GM12864 (cell line): ENCODE measurements around the gene YKT6.

ENCODE experiments used
- DNase-seq: peaks from one replicate; pipeline ENCODE4 v3.0.0-alpha.2; 2011; ENCODE audit warnings: low read depth
- H3K4me3 ChIP-seq: 2 replicates; pipeline ENCODE4 v1.5.1; 2011; ENCODE audit warnings: mild to moderate bottlenecking, low read depth, low read length, control low read depth
- CTCF ChIP-seq: IDR thresholded peaks from 2 replicates; pipeline ENCODE4 v1.5.1; 2011; ENCODE audit warnings: low read depth, mild to moderate bottlenecking, moderate library complexity, low read length, control low read depth, inconsistent platforms; ENCODE audit errors: missing control alignments

Gene YKT6

DNA sequence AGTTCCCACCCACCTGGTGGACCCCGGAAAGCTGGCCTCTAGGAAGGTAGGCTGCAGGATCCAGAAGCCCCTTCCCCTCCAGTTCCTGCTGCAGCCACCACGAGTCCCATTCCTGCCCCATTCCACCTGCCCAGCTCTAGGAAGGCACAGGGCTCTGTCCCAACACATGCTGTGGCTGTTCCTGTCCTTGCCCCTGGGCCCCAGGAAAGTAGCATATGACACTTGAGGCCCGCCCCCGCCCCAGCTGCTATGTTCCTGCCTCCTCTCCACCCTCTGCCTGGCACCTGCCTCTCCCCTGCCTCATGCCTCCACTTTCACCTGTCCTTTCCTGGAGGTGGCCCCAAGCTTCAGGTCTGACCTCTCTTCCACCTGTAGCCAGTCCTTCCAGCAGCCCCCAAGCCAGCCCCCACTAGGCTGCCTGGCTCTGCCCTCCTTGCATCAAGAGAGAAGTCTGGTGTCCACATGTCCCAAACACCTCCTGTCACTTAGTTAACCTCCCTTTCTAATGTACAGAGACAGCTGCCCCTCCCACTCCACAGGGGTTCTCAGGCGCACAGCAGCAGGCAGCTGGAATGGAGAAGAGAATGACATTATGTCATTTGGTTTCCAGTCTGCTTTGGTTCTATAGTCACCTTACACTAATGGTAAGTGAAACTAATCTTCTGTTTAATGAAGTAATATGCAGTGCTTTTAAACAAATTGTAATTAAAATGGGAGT lies 22.7 kb downstream of the YKT6 start:
- no peak overlapping the region for H3K4me3 ChIP-seq
- no peak for DNase-seq
- no peak for TF ChIP-seq CTCF

GRCh38 chr7:44224080-44224973 lies 23.5 kb downstream of the YKT6 start:
- TF ChIP-seq CTCF: no peak
- no peak for DNase-seq

DNA sequence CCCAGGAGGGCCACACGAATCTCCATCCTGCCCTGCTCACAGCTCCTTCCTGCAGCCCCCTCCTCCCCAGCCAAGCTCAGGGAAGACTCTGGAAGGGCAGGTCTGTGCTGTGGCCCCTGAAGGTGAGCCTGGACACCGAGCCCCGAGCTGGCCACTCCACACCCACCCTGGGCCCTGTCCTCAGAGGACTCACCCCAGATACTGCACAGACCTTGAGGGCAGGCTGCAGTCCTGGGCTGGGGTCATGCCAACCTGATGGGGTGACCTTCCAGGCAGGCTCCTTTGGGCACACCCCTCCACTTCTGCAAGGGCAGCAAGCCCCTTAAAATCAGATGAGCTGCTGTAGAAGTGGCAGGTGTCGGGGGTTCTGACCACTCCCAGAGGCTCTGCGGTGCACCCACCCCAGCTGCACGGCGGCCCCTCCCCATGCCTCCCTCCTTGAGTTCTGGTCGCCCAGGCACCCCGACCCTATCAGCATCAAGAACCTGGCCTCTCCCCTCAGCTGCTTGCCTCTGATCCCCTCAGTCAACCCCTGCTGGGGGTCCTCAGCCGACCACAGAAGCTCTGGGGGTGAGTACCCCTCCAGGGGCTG lies 24.3 kb downstream of the YKT6 start:
- no peak overlapping the region for H3K4me3 ChIP-seq
- TF ChIP-seq CTCF: no peak
- no peak for DNase-seq

More at GRCh38 chr7:44224080-44224973, 23.5 kb downstream of the YKT6 start:
- no peak overlapping the region for H3K4me3 ChIP-seq

DNA sequence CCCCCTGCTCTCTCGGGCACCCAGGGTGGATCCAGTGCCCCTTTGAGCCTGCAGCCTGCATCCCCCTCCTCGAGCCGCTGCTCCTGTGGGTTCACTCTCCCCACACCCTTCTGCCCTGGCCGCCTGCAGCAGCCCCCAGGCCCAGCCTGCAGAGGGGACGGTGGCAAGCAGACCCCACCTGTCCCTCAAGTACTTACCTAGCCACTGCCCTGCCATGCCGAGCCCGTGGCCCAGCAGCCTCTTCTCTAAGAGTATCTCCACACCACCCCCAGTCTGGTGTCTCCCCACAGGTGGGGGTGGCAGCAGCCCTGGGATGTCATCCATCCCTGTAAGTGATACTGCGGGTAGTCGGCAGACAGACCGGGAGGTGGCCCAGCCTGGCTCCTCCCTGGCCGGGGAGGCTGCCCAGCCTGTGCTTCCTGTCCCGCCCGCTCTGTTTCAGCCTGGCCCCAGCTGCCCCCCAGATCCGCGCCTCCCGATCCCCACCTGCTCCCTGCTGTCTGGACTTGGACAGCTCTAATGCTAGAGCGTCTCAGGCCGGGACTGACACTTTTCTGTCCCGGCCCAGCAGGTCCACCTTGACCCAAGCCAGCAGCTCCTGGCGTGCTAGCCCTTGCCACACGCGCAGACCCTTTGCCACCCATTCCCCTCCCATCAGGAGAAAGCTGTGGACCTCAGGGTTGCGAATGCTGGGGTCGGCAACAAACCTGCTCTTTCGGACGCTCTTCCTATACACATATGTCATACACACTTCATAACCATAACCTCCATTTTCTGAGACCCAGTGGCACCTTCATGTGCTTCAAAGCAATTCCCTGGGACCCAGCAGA lies 25.0 kb downstream of the YKT6 start:
- no peak for TF ChIP-seq CTCF
- DNase-seq: no peak
- H3K4me3 ChIP-seq: no peak overlapping the region

GRCh38 chr7:44226396-44226753 lies 25.6 kb downstream of the YKT6 start:
- TF ChIP-seq CTCF: no peak
- DNase-seq: no peak
- no peak overlapping the region for H3K4me3 ChIP-seq

- DNase-seq: no peak
- H3K4me3 ChIP-seq: no peak overlapping the region
- no peak for TF ChIP-seq CTCF
Measured at GRCh38 chr7:44227911-44228310, 27.1 kb downstream of the YKT6 start.
